Transverse colon (tissue), 4 donors: ENCODE results near the gene RGS3. TPM values are rescaled to one million over a fixed set of nuclear protein-coding genes. Genes with fewer than 3 reads are reported as not detected.

ENCODE experiments used
- DNase-seq: peaks from one replicate; pipeline ENCODE4 v3.0.0-alpha.2; 2019
- H3K27ac ChIP-seq, 4 donors: fragments of 200-600 bp; sonication (generic); 2 replicates each; pipeline ENCODE4 v1.5.1; 2016 to 2018; ENCODE audit warnings: inconsistent platforms in 4 of 4
- H3K27me3 ChIP-seq: fragments of 200-600 bp; sonication (generic); 2 replicates; pipeline ENCODE4 v1.5.1; 2017; ENCODE audit warnings: inconsistent platforms
- H3K36me3 ChIP-seq, 4 donors: fragments of 200-600 bp; sonication (generic); 2 replicates each; pipeline ENCODE4 v1.5.1; 2017 to 2019; ENCODE audit warnings: inconsistent platforms in 4 of 4
- H3K4me1 ChIP-seq, 4 donors: fragments of 200-600 bp; sonication (generic); 2 replicates each; pipeline ENCODE4 v1.5.1; 2017 to 2020; ENCODE audit warnings: inconsistent platforms in 4 of 4
- H3K4me3 ChIP-seq, 4 donors: fragments of 200-600 bp; sonication (generic); 1 replicate in 1 of 4; 2 replicates in 3 of 4; pipeline versions ENCODE4 v1.5.1 to v1.6.1; 2017 to 2019; ENCODE audit warnings: inconsistent platforms in 4 of 4
- H3K9me3 ChIP-seq, 2 donors: fragments of 200-600 bp; sonication (generic); 2 replicates each; pipeline ENCODE4 v1.5.1; 2017 to 2019; ENCODE audit warnings: inconsistent platforms in 2 of 2
- CTCF ChIP-seq, 5 experiments: fragments of 200-600 bp in 3 of 5; fragments of 450-650 bp in 2 of 5; sonication (generic) in 3 of 5; IDR thresholded peaks; 1 replicate in 2 of 5; 2 replicates in 3 of 5; pipeline ENCODE4 v1.5.1; 2016 to 2017; ENCODE audit warnings: antibody characterized with exemption in 5 of 5, inconsistent platforms in 3 of 5, mild to moderate bottlenecking in 2 of 5, moderate library complexity in 1 of 5
- EP300 ChIP-seq: sonication (generic); formaldehyde crosslinking; IDR thresholded peaks from one replicate; pipeline ENCODE4 v1.6.1; 2017; ENCODE audit warnings: antibody characterized with exemption, low read depth
- POLR2A ChIP-seq: fragments of 450-650 bp; IDR thresholded peaks from one replicate; pipeline ENCODE4 v1.6.1; 2016; ENCODE audit warnings: antibody characterized with exemption, mild to moderate bottlenecking, moderate library complexity
- POLR2AphosphoS5 ChIP-seq, 3 donors: sonication (generic); formaldehyde crosslinking; IDR thresholded peaks; one replicate each; pipeline ENCODE4 v1.6.1; 2016; ENCODE audit warnings: antibody characterized with exemption in 3 of 3
- WGBS, 2 donors: methylation state at CpG; one replicate each; pipeline ENCODE4 v1.1.5; 2018; ENCODE audit warnings: low coverage in 1 of 2; 5-methylcytosine and 5-hydroxymethylcytosine counted together
- in situ Hi-C, 4 donors: fragments of 200-750 bp; cut with MboI; loops; one replicate each; pipeline versions ENCODE4 v1.15.0 to v1.15.1; 2017; ENCODE audit warnings: low sequenced_read_pairs in 3 of 4, low pct_ligation_motif_present in 1 of 4, low pct_unique_long_range_greater_than_20kb in 1 of 4
- intact Hi-C: fragments of 100-400 bp; cut with DNase I; formaldehyde crosslinking; loops from one replicate; pipeline ENCODE4 v1.15.1; 2023; ENCODE audit warnings: low total_unique reads
- total RNA-seq, 4 donors: library from RNA; depleted of rRNA; stranded (reverse); fragments of >200 nt; gene quantifications; one replicate each; pipeline ENCODE4 v1.1.0, GENCODE V29; 2016

The RGS3 gene
- total RNA-seq, 4 donors from 2014 or later, result 62.7 to 150 (median 80.9) TPM

- peak overlapping the region; percentile 78 to 85 (median 82) for H3K27ac ChIP-seq
- WGBS, 2 donors, result 34% methylated on average over 6 of the region's 6 CpGs; no CpG with 5 or more reads in 1 of the 2 donors
- peak; percentile 63 for TF ChIP-seq POLR2A
- TF ChIP-seq EP300, result no peak
- no peak for TF ChIP-seq CTCF (IDR thresholded peaks at IDR 0.05)
- TF ChIP-seq POLR2AphosphoS5 (IDR thresholded peaks at IDR 0.05), result peak in 2 of 3 donors; percentile 39 to 67
- intact Hi-C loops (no loop called here), in situ Hi-C loops (no loop called here)
- H3K4me3 ChIP-seq, result peak overlapping the region in 1 of 4 donors; percentile 17
- no peaks in the 10 kb centered on the region for H3K27me3 ChIP-seq
- peak; percentile 59 for DNase-seq
- no peaks in the 10 kb centered on the region for H3K36me3 ChIP-seq
- H3K4me1 ChIP-seq, result peaks cover 8 to 75% (median 42%) of the 10 kb centered on the region in 4 donors
- no peaks in the 10 kb centered on the region for H3K9me3 ChIP-seq
Measured at GRCh38 chr9:113511047-113511521, 47.6 kb downstream of the RGS3 start.

- Histone ChIP-seq H3K9me3 (no peaks in the 10 kb centered on the region), H3K27me3 (no peaks in the 10 kb centered on the region), H3K36me3 (no peaks in the 10 kb centered on the region), H3K4me3 (no peak overlapping the region), H3K27ac (peak overlapping the region; percentile 78 to 85 (median 82)), H3K4me1 (peaks cover 8 to 85% (median 44%) of the 10 kb centered on the region in 4 donors)
- intact Hi-C loops, result no loop called here
- DNase-seq, result peak; percentile 35
- WGBS, 2 donors, result 24 to 78% methylated on average over 3 to 10 of the region's 10 CpGs
- TF ChIP-seq POLR2A, result no peak
- TF ChIP-seq CTCF (IDR thresholded peaks at IDR 0.05), result no peak
- no peak for TF ChIP-seq EP300
- TF ChIP-seq POLR2AphosphoS5 (IDR thresholded peaks at IDR 0.05), result no peak
- in situ Hi-C loops, result no loop called here
Measured at GRCh38 chr9:113511856-113512761, 48.6 kb downstream of the RGS3 start.

- Histone ChIP-seq H3K27me3 (no peaks in the 10 kb centered on the region), H3K4me3 (no peak overlapping the region), H3K27ac (peak overlapping the region in 1 of 4 donors; percentile 17), H3K9me3 (no peaks in the 10 kb centered on the region), H3K4me1 (peaks cover 8 to 95% (median 39%) of the 10 kb centered on the region in 4 donors), H3K36me3 (no peaks in the 10 kb centered on the region)
- in situ Hi-C loops, result no loop called here
- no peak for TF ChIP-seq CTCF (IDR thresholded peaks at IDR 0.05)
- no peak for TF ChIP-seq POLR2A
- TF ChIP-seq EP300, result no peak
- TF ChIP-seq POLR2AphosphoS5 (IDR thresholded peaks at IDR 0.05), result no peak
- 77% methylated on average over 8 of the region's 8 CpGs; no CpG with 5 or more reads in 1 of the 2 donors for WGBS, 2 donors
- intact Hi-C loops, result no loop called here
- DNase-seq, result no peak
Measured at GRCh38 chr9:113513111-113513510, 49.6 kb downstream of the RGS3 start.

- Histone ChIP-seq H3K4me1 (peaks cover 8 to 95% (median 36%) of the 10 kb centered on the region in 4 donors), H3K27me3 (no peaks in the 10 kb centered on the region), H3K9me3 (no peaks in the 10 kb centered on the region), H3K27ac (peak overlapping the region in 1 of 4 donors; percentile 17), H3K36me3 (no peaks in the 10 kb centered on the region), H3K4me3 (no peak overlapping the region)
- WGBS, 2 donors, result 73 to 100% methylated on average over 1 to 2 of the region's 2 CpGs
- in situ Hi-C loops, result no loop called here
- TF ChIP-seq CTCF (IDR thresholded peaks at IDR 0.05), result no peak
- no peak for TF ChIP-seq EP300
- no peak for TF ChIP-seq POLR2AphosphoS5 (IDR thresholded peaks at IDR 0.05)
- TF ChIP-seq POLR2A, result no peak
- DNase-seq, result no peak
- intact Hi-C loops, result no loop called here
Measured at GRCh38 chr9:113513536-113513935, 50.0 kb downstream of the RGS3 start.
